PC-9 (cell line): ENCODE measurements around the gene C12orf60. TPM values are rescaled to one million over a fixed set of nuclear protein-coding genes. Genes with fewer than 3 reads are reported as not detected.

Source experiments
- BruUV-seq: library from RNA; stranded (reverse); fragments of 400-500 nt; replicated peaks from 2 replicates; lab custom pipeline; 2021; lab: Mats Ljungman, UMichigan
- CTCF ChIA-PET: fragments of 300-600 bp; sonication (Branson Sonifier 250); formaldehyde crosslinking; loops from one replicate; lab custom pipeline; 2022; ENCODE audit warnings: antibody characterized with exemption; lab: Charles Lee
- POLR2A ChIA-PET: fragments of 300-600 bp; sonication (Branson Sonifier 250); formaldehyde crosslinking; loops from one replicate; lab custom pipeline; 2022; ENCODE audit warnings: antibody characterized with exemption; ENCODE audit not compliant: unreplicated experiment; lab: Charles Lee
- DNase-seq, 2 experiments: peaks; one replicate each; pipeline versions ENCODE4 v3.0.0 to v3.0.0-alpha.2; 2015 to 2022; ENCODE audit warnings: mixed read lengths in 1 of 2
- H2AFZ ChIP-seq: fragments of 200-600 bp; sonication (generic); 2 replicates; pipeline ENCODE4 v1.8.1; 2017; ENCODE audit warnings: antibody characterized with exemption
- H3F3A ChIP-seq: fragments of 200-600 bp; sonication (generic); 2 replicates; pipeline ENCODE4 v1.8.1; 2017; ENCODE audit warnings: antibody characterized with exemption, mild to moderate bottlenecking, low read depth; ENCODE audit not compliant: insufficient read depth
- H3K27ac ChIP-seq: fragments of 200-600 bp; sonication (generic); 2 replicates; pipeline ENCODE4 v1.6.1; 2016; ENCODE audit warnings: mixed run types
- H3K27me3 ChIP-seq: fragments of 200-600 bp; sonication (generic); 2 replicates; pipeline ENCODE4 v1.6.1; 2016; ENCODE audit warnings: low read depth, mixed run types; ENCODE audit not compliant: insufficient read depth
- H3K36me3 ChIP-seq: fragments of 200-600 bp; sonication (generic); 2 replicates; pipeline ENCODE4 v1.6.1; 2016; ENCODE audit warnings: low read depth, mixed run types
- H3K4me1 ChIP-seq: fragments of 200-600 bp; sonication (generic); replicated peaks from 2 replicates; pipeline ENCODE4 v1.6.1; 2016; ENCODE audit warnings: mixed run types; ENCODE audit not compliant: insufficient read depth
- H3K4me2 ChIP-seq: fragments of 200-600 bp; sonication (generic); 2 replicates; pipeline ENCODE4 v1.6.1; 2017; ENCODE audit warnings: mixed run types
- H3K4me3 ChIP-seq: fragments of 200-600 bp; sonication (generic); 2 replicates; pipeline ENCODE4 v1.6.1; 2016; ENCODE audit warnings: mixed run types
- H3K79me2 ChIP-seq: fragments of 200-600 bp; sonication (generic); 2 replicates; pipeline ENCODE4 v1.6.1; 2017; ENCODE audit warnings: low read depth, mixed run types
- H3K9me2 ChIP-seq: fragments of 200-600 bp; sonication (generic); 2 replicates; pipeline ENCODE4 v1.8.1; 2017; ENCODE audit warnings: mild to moderate bottlenecking; ENCODE audit not compliant: insufficient read depth
- H3K9me3 ChIP-seq: fragments of 200-600 bp; sonication (generic); 2 replicates; pipeline ENCODE4 v1.8.1; 2016; ENCODE audit warnings: low read depth; ENCODE audit not compliant: insufficient read depth
- H4K20me1 ChIP-seq: fragments of 200-600 bp; sonication (generic); 2 replicates; pipeline ENCODE4 v1.8.1; 2017; ENCODE audit not compliant: insufficient read depth
- EZH2 ChIP-seq: fragments of 200-600 bp; sonication (generic); IDR thresholded peaks from 2 replicates; pipeline ENCODE4 v1.8.0; 2017; ENCODE audit warnings: antibody characterized with exemption, low read depth
- intact Hi-C: fragments of 100-400 bp; cut with micrococcal nuclease; formaldehyde crosslinking; loops from one replicate; pipeline ENCODE4 v1.10.0; 2022; ENCODE audit not compliant: unreplicated experiment
- total RNA-seq: library from RNA; stranded (reverse); gene quantifications from 2 replicates; pipeline ENCODE4 v1.2.3, GENCODE V29; 2021
- TF ChIP-seq, protein P1 (sequence below): fragments of 200-600 bp; sonication (generic); conservative IDR thresholded peaks from 2 replicates; pipeline ENCODE4 v1.6.1; 2017; ENCODE audit warnings: mixed run types, antibody characterized with exemption, mild to moderate bottlenecking, moderate library complexity

C12orf60 gene
- total RNA-seq, 1 experiment from 2014 or later: 4.0 TPM

DNA sequence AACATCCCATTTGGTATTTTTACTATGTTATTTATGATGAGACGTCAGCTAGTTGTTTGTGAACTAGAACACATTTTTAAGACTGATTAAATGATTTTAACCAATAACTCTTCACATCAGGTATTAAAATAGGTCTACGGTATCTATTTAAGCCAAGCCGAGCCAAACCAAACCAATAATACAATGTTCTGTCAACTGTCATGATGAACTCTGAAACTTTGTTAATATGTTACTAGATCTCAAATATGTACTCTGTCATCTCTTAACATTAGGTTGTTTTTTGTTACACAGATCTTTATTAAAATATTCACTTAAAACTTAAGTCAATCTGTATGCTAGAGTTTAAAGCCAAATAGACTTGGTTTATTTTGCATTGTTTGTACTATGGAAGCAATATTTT lies 38.8 kb downstream of the C12orf60 start:
- Histone ChIP-seq H3F3A (peaks cover 12% of the 10 kb centered on the region), H3K36me3 (no peaks in the 10 kb centered on the region), H3K27ac (peak overlapping the region; percentile 55; the same call in 1 of the 2 replicates), H3K27me3 (no peaks in the 10 kb centered on the region), H3K9me2 (no peaks in the 10 kb centered on the region), H3K4me1 (peaks cover 47% of the 10 kb centered on the region), H3K79me2 (no peaks in the 10 kb centered on the region), H3K4me3 (no peak overlapping the region), H3K4me2 (peak overlapping the region; percentile 18; the same call in 1 of the 2 replicates), H2AFZ (no peak overlapping the region), H4K20me1 (no peaks in the 10 kb centered on the region), H3K9me3 (peaks cover 6% of the 10 kb centered on the region; the same call in 1 of the 2 replicates)
- no peak for DNase-seq
- ChIA-PET POLR2A (no interaction called here), CTCF (no interaction called here)
- no TSS peak for BruUV-seq
- no peak for TF ChIP-seq EZH2
- TF ChIP-seq, protein P1, sequence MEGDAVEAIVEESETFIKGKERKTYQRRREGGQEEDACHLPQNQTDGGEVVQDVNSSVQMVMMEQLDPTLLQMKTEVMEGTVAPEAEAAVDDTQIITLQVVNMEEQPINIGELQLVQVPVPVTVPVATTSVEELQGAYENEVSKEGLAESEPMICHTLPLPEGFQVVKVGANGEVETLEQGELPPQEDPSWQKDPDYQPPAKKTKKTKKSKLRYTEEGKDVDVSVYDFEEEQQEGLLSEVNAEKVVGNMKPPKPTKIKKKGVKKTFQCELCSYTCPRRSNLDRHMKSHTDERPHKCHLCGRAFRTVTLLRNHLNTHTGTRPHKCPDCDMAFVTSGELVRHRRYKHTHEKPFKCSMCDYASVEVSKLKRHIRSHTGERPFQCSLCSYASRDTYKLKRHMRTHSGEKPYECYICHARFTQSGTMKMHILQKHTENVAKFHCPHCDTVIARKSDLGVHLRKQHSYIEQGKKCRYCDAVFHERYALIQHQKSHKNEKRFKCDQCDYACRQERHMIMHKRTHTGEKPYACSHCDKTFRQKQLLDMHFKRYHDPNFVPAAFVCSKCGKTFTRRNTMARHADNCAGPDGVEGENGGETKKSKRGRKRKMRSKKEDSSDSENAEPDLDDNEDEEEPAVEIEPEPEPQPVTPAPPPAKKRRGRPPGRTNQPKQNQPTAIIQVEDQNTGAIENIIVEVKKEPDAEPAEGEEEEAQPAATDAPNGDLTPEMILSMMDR: no peak
- intact Hi-C loops: loop anchor here (10.0 kb wide), 2 partner anchors 312 to 608 kb away; no protein-coding TSS in a partner anchor

DNA sequence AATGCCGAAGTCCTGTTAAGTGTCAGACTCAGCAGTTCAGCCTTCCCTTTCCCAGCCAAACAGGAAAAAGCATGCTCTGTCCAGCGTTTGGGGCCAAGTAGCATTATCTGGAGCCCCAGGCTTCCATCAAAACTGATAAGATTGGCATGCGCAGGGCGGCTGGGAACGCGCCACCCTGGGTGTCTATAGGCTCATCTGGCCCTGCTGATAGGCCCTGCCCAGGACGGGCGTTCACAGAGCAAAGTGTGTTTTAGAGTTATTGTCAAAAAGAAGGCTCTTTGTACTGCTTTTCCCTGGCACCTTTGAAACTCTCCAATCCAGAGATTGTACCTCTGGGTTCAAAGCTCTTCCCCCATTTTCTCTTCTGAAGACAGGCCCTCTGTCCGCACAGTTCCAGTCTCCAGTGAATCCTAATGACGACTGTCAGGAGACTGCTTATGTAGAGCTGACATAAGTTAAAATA lies 40.0 kb downstream of the C12orf60 start, which contains the start of gene ART4:
Gene ART4 (minus strand): TSS at position 102 of the 463 bp plus-strand sequence. CDS start 413 bp downstream, outside the sequence.
- Histone ChIP-seq H3K27ac (0 out of 2 replicates have a peak within 1 kb of the TSS, but pooled peaks have one; percentile 55), H3K36me3 (no peaks in the 10 kb centered on the region), H3K4me1 (peaks cover 36% of the 10 kb centered on the region), H3K4me2 (no peak within 1 kb of the TSS), H3K9me2 (no peaks in the 10 kb centered on the region), H3K4me3 (no peak within 1 kb of the TSS), H2AFZ (no peak within 1 kb of the TSS), H3K79me2 (no peaks in the 10 kb centered on the region), H3F3A (0 out of 2 replicates have a peak, but pooled peaks cover 2% of the 10 kb centered on the region), H3K27me3 (no peaks in the 10 kb centered on the region), H4K20me1 (no peaks in the 10 kb centered on the region), H3K9me3 (peaks cover 6% of the 10 kb centered on the region; the same call in 1 of the 2 replicates)
- CTCF ChIA-PET: no interaction called here
- BruUV-seq: no TSS peak
- no peak for DNase-seq
- intact Hi-C loops: loop anchor here (10.0 kb wide), 2 partner anchors 311 to 609 kb away; no protein-coding TSS in a partner anchor
- POLR2A ChIA-PET: no interaction called here
- no peak for TF ChIP-seq EZH2
- TF ChIP-seq, protein P1: no peak

DNA sequence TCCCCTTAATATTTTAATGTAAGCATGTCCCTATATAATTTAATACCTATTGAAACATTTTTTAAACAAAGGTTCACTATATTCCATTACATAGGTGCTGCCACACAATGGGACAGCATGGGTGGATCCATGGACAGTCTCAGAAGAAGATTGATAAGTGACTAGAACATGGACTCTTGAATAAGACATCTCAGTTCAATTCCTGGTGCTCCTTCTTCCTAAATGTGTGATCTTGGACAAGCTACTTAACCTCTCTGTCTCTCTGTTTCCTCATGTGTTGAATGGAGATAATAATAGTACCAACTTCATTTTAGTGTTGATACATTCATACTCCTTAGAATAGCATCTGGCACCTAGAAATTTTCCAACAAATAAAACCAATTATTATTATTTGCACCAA lies 40.9 kb downstream of the C12orf60 start:
- Histone ChIP-seq H3K4me3 (no peak overlapping the region), H3F3A (no peaks in the 10 kb centered on the region), H2AFZ (no peak overlapping the region), H3K9me3 (peaks cover 2% of the 10 kb centered on the region; the same call in 1 of the 2 replicates), H3K4me1 (peaks cover 33% of the 10 kb centered on the region), H3K79me2 (no peaks in the 10 kb centered on the region), H3K27me3 (no peaks in the 10 kb centered on the region), H3K27ac (no peak overlapping the region), H4K20me1 (no peaks in the 10 kb centered on the region), H3K36me3 (no peaks in the 10 kb centered on the region), H3K4me2 (no peak overlapping the region), H3K9me2 (no peaks in the 10 kb centered on the region)
- no TSS peak for BruUV-seq
- ChIA-PET POLR2A (interaction anchor here (0.7 kb wide), 1 partner anchor 41 kb away, joined by 7 read pairs; the partner anchor contains the start of genes C12orf60 and WBP11), CTCF (interaction anchor here (0.6 kb wide), 2 partner anchors 69 to 108 kb away, joined by 3 to 10 read pairs; no protein-coding TSS in a partner anchor)
- intact Hi-C loops: loop anchor here (2.0 to 10.0 kb wide), 6 partner anchors 76 to 610 kb away; partner anchors contain the start of gene RERG
- TF ChIP-seq EZH2: no peak
- TF ChIP-seq, protein P1: no peak
- DNase-seq: no peak
